IMR-90 (cell line): ENCODE measurements around the gene ZMYND10. TPM values are rescaled to one million over a fixed set of nuclear protein-coding genes. Genes with fewer than 3 reads are reported as not detected.
A peak's percentile ranks its signal among the peaks of the same experiment; 100 is the strongest.

Experiments used
- ATAC-seq: fragments of 200-7000 bp; cut with Tn5 transposase; 2 replicates; pipeline ENCODE4 v1.9.1; 2020; ENCODE audit warnings: low read depth, mild to moderate bottlenecking, moderate library complexity
- BruUV-seq: library from RNA; stranded (reverse); fragments of 400-500 nt; replicated peaks from 2 replicates; lab custom pipeline; 2021; lab: Mats Ljungman, UMichigan
- CTCF ChIA-PET: fragments of 300-600 bp; formaldehyde crosslinking; extraction: SDS; loops from one replicate; lab custom pipeline; 2021; ENCODE audit warnings: antibody characterized with exemption; lab: Yijun Ruan, JAX
- POLR2A ChIA-PET: fragments of 300-600 bp; sonication (Branson Sonifier 250); formaldehyde crosslinking; loops from one replicate; lab custom pipeline; 2022; ENCODE audit warnings: antibody characterized with exemption; ENCODE audit not compliant: unreplicated experiment; lab: Charles Lee
- DNase-seq: peaks from one replicate; pipeline ENCODE4 v3.0.0; 2013
- H2AFZ ChIP-seq: replicated peaks from 2 replicates; pipeline ENCODE3; 2013; ENCODE audit warnings: low read length, mild to moderate bottlenecking; ENCODE audit not compliant: poor library complexity
- H2AK5ac ChIP-seq: 2 replicates; pipeline ENCODE4 v1.6.1; 2013; ENCODE audit warnings: low read depth, low read length, inconsistent platforms
- H2AK9ac ChIP-seq: replicated peaks from 2 replicates; pipeline ENCODE3; 2013; ENCODE audit warnings: mild to moderate bottlenecking, low read depth, low read length, moderate library complexity; ENCODE audit not compliant: poor library complexity
- H2BK120ac ChIP-seq: 2 replicates; pipeline ENCODE4 v1.6.1; 2013; ENCODE audit warnings: low read depth, low read length, inconsistent platforms
- H2BK15ac ChIP-seq: 3 replicates; pipeline ENCODE4 v1.6.1; 2013; ENCODE audit warnings: low read depth, low read length, inconsistent platforms
- H2BK20ac ChIP-seq: 2 replicates; pipeline ENCODE4 v1.6.1; 2013; ENCODE audit warnings: low read depth, mild to moderate bottlenecking, inconsistent platforms, low read length, moderate library complexity
- H2BK5ac ChIP-seq: 2 replicates; pipeline ENCODE4 v1.6.1; 2013; ENCODE audit warnings: mild to moderate bottlenecking, low read depth, low read length, inconsistent platforms; ENCODE audit not compliant: poor library complexity, severe bottlenecking
- H3K14ac ChIP-seq: replicated peaks from 2 replicates; pipeline ENCODE4 v1.6.1; 2013; ENCODE audit warnings: low read depth, low read length, inconsistent platforms
- H3K18ac ChIP-seq: 2 replicates; pipeline ENCODE4 v1.6.1; 2013; ENCODE audit warnings: low read depth, low read length, control low read depth
- H3K23ac ChIP-seq: 2 replicates; pipeline ENCODE4 v1.6.1; 2013; ENCODE audit warnings: low read depth, low read length, inconsistent platforms
- H3K27ac ChIP-seq: 2 replicates; pipeline ENCODE4 v1.5.1; 2013; ENCODE audit warnings: mild to moderate bottlenecking, control low read depth, low read length; ENCODE audit not compliant: insufficient read depth
- H3K27me3 ChIP-seq: 2 replicates; pipeline ENCODE4 v1.6.1; 2013; ENCODE audit warnings: low read length; ENCODE audit not compliant: control insufficient read depth, insufficient read depth
- H3K36me3 ChIP-seq: 2 replicates; pipeline ENCODE4 v1.6.1; 2013; ENCODE audit warnings: low read length, mixed read lengths; ENCODE audit not compliant: control insufficient read depth, insufficient read depth
- H3K4ac ChIP-seq: 2 replicates; pipeline ENCODE4 v1.6.1; 2013; ENCODE audit warnings: low read depth, low read length, inconsistent platforms
- H3K4me1 ChIP-seq: 2 replicates; pipeline ENCODE4 v1.6.1; 2013; ENCODE audit warnings: low read length, mixed read lengths; ENCODE audit not compliant: control insufficient read depth, insufficient read depth
- H3K4me2 ChIP-seq: 2 replicates; pipeline ENCODE4 v1.6.1; 2013; ENCODE audit warnings: low read depth, mild to moderate bottlenecking, control low read depth, low read length, moderate library complexity
- H3K4me3 ChIP-seq: 2 replicates; pipeline ENCODE4 v1.5.1; 2013; ENCODE audit warnings: low read depth, mild to moderate bottlenecking, control low read depth, low read length, moderate library complexity; ENCODE audit not compliant: insufficient read depth
- H3K56ac ChIP-seq: 2 replicates; pipeline ENCODE4 v1.6.1; 2013; ENCODE audit warnings: low read length, inconsistent platforms; ENCODE audit not compliant: insufficient read depth; ENCODE audit errors: extremely low read depth
- H3K79me1 ChIP-seq, 2 experiments: 2 replicates each; pipeline ENCODE4 v1.6.1; 2013; ENCODE audit warnings: low read length in 2 of 2, inconsistent platforms in 1 of 2, low read depth in 1 of 2
- H3K9ac ChIP-seq: 2 replicates; pipeline ENCODE4 v1.6.1; 2013; ENCODE audit warnings: low read depth, low read length, control low read depth
- H3K9me1 ChIP-seq: 2 replicates; pipeline ENCODE4 v1.6.1; 2013; ENCODE audit warnings: low read length, inconsistent platforms; ENCODE audit not compliant: insufficient read depth
- H3K9me3 ChIP-seq: 2 replicates; pipeline ENCODE4 v1.6.1; 2013; ENCODE audit warnings: low read length; ENCODE audit not compliant: control insufficient read depth, insufficient read depth
- H4K20me1 ChIP-seq: 2 replicates; pipeline ENCODE4 v1.6.1; 2013; ENCODE audit warnings: low read length, inconsistent platforms; ENCODE audit not compliant: insufficient read depth
- H4K5ac ChIP-seq: 2 replicates; pipeline ENCODE4 v1.6.1; 2013; ENCODE audit warnings: mild to moderate bottlenecking, low read depth, low read length, control low read depth
- H4K8ac ChIP-seq, 2 experiments: 2 replicates each; pipeline ENCODE4 v1.6.1; 2013; ENCODE audit warnings: low read depth in 2 of 2, low read length in 2 of 2, control low read depth in 1 of 2, inconsistent platforms in 1 of 2
- H4K91ac ChIP-seq: 2 replicates; pipeline ENCODE4 v1.6.1; 2013; ENCODE audit warnings: low read depth, low read length, inconsistent platforms; ENCODE audit not compliant: insufficient read depth
- BHLHE40 ChIP-seq: fragments of 150-350 bp; IDR thresholded peaks from 2 replicates; pipeline ENCODE4 v1.6.1; 2016; ENCODE audit warnings: mild to moderate bottlenecking, low read depth, low read length
- CTCF ChIP-seq: conservative IDR thresholded peaks from 2 replicates; pipeline ENCODE4 v1.5.1; 2012; ENCODE audit warnings: mild to moderate bottlenecking, low read depth, low read length, improper control_type of control experiment
- WGBS, 2 experiments: methylation state at CpG; one replicate each; pipeline versions ENCODE4 v1.1.5 to v1.1.7; 2013; ENCODE audit warnings: missing lambda C conversion rate in 2 of 2; ENCODE audit not compliant: insufficient read length in 1 of 2; ENCODE audit errors: extremely low coverage in 2 of 2; 5-methylcytosine and 5-hydroxymethylcytosine counted together
- dilution Hi-C: fragments of 300-500 bp; cut with HindIII; formaldehyde crosslinking; loops from one replicate; pipeline ENCODE4 v1.14.3; 2018; ENCODE audit warnings: low sequenced_read_pairs; ENCODE audit not compliant: unreplicated experiment
- in situ Hi-C: fragments of 300-500 bp; cut with MboI; formaldehyde crosslinking; loops from 3 replicates; pipeline ENCODE4 v1.14.3; 2019; ENCODE audit warnings: low sequenced_read_pairs, inconsistent platforms, mixed read lengths
- intact Hi-C: fragments of 100-400 bp; cut with micrococcal nuclease; formaldehyde crosslinking; loops from 2 replicates; pipeline ENCODE4 v1.10.0; 2022
- polyA plus RNA-seq, 3 experiments: library from polyadenylated mRNA; depleted of rRNA; stranded (reverse); fragments of >200 nt; gene quantifications; 2 replicates each; pipeline ENCODE4 v1.2.3, GENCODE V29; 2012; ENCODE audit warnings: low replicate concordance in 1 of 3
- total RNA-seq: library from RNA; depleted of rRNA; stranded (reverse); fragments of >200 nt; gene quantifications from 2 replicates; pipeline ENCODE4 v1.2.3, GENCODE V29; 2012

ZMYND10 gene
- total and polyA plus RNA-seq, 2 of the 4 experiments (the other 2 are of a cell fraction): 1.1 to 1.4 TPM

DNA sequence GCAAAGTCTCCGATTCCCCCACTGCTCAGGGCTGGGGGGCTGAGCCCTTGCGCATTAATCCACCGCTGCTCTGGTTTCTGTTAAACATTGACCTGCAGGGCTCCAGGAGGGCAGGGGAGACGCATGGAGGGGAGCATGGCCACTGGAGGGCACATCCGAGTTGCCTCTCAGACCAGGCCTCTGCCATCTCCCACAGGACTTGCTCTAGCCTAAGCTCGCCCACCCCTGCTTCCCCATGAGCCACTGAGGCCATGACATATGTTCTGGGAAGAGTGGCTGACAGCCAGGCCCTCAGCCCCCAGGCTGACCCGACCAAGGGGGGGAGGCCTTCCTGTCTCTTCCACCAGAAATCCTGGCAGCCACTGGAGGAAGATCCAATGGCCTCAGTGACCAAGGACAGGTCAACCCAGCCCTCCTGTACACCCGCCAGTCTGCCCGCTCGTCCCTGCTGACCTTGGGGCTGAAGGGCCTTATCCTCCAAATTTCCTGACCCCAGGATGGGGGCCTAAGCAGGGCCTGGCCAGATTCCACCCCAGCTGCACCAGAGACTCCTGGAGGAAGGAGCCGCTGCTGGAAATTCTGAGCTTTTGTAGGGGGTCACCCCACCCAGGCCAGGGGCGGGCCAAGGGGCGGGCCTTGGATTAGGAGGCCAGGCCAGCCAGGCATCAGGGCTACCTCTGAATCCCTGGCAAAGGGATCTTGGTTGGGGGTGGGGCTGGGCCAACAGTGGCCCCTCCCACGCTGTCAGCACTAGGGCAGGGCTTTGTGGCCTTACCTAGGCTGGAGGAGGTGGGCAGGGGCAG, 42.3 kb downstream of the ZMYND10 start, which contains the start of gene HYAL1:
Gene HYAL1 (minus strand): TSS at position 562 of the 803 bp plus-strand sequence. CDS start 618 bp downstream, outside the sequence.
- H3K36me3 ChIP-seq: no peaks in the 10 kb centered on the region
- no peak within 1 kb of the TSS for H3K4me3 ChIP-seq
- H3K9me3 ChIP-seq: 0 out of 2 replicates have a peak, but pooled peaks cover 3% of the 10 kb centered on the region
- H3K79me1 ChIP-seq: peaks cover 13 to 23% of the 10 kb centered on the region in 2 experiments
- intact Hi-C loops (no loop called here), dilution Hi-C loops (no loop called here), in situ Hi-C loops (no loop called here)
- peaks cover 18% of the 10 kb centered on the region for H3K9me1 ChIP-seq
- CTCF ChIA-PET: no interaction called here
- H3K4ac ChIP-seq: no peak within 1 kb of the TSS
- H3K27ac ChIP-seq: no peak within 1 kb of the TSS
- H2AK9ac ChIP-seq: no peak within 1 kb of the TSS
- H2BK120ac ChIP-seq: no peak within 1 kb of the TSS
- H2BK15ac ChIP-seq: no peak within 1 kb of the TSS
- H3K4me2 ChIP-seq: no peak within 1 kb of the TSS
- no TSS peak for BruUV-seq
- TF ChIP-seq CTCF (0 out of 2 replicates have a peak, but pooled peaks have one; percentile 9), BHLHE40 (no peak)
- H3K56ac ChIP-seq: no peak within 1 kb of the TSS
- H4K8ac ChIP-seq: no peak within 1 kb of the TSS
- H4K5ac ChIP-seq: no peak within 1 kb of the TSS
- ATAC-seq: no peak
- no peak within 1 kb of the TSS for H4K91ac ChIP-seq
- H2BK20ac ChIP-seq: no peak within 1 kb of the TSS
- H3K27me3 ChIP-seq: no peaks in the 10 kb centered on the region
- H2BK5ac ChIP-seq: no peak within 1 kb of the TSS
- H3K14ac ChIP-seq: no peak within 1 kb of the TSS
- H3K9ac ChIP-seq: no peak within 1 kb of the TSS
- no peak within 1 kb of the TSS for H3K18ac ChIP-seq
- POLR2A ChIA-PET: no interaction called here
- DNase-seq: no peak
- no peak within 1 kb of the TSS for H2AFZ ChIP-seq
- no peaks in the 10 kb centered on the region for H4K20me1 ChIP-seq
- 72% methylated on average over 6 of the region's 14 CpGs; no CpG with 5 or more reads in 1 of the 2 experiments for WGBS, 2 experiments
- H3K23ac ChIP-seq: no peak within 1 kb of the TSS
- H3K4me1 ChIP-seq: peaks cover 12% of the 10 kb centered on the region
- H2AK5ac ChIP-seq: no peak within 1 kb of the TSS
